ENCODE data around the gene CFAP74.
"Not testable (repeated sequence)": the region's sequence is repeated elsewhere in the genome, so short reads cannot be mapped to it uniquely, and the experiment has no call there.

CFAP74 gene

GRCh38 chr1:1889090-1889750 lies 114.4 kb downstream of the CFAP74 start:
- peak overlapping the region; percentile 77 for H3K4me3 ChIP-seq (ENCODE audit: control insufficient read depth, low read depth, low read length)
- TF ChIP-seq CTCF (conservative IDR thresholded peaks at IDR 0.05; ENCODE audit: control insufficient read depth, insufficient read depth, low read depth, low read length) = no peak
- DNase-seq (ENCODE audit: low read depth) = no peak

- not testable (repeated sequence) for DNase-seq (ENCODE audit: low read depth)
Observed at GRCh38 chr1:1883890-1884289, 119.7 kb downstream of the CFAP74 start.

GRCh38 chr1:1883092-1883873 lies 120.3 kb downstream of the CFAP74 start:
- no peak for TF ChIP-seq CTCF (conservative IDR thresholded peaks at IDR 0.05; ENCODE audit: control insufficient read depth, insufficient read depth, low read depth, low read length)
- DNase-seq (ENCODE audit: low read depth) = no peak
- H3K4me3 ChIP-seq (ENCODE audit: control insufficient read depth, low read depth, low read length) = no peak overlapping the region

More at GRCh38 chr1:1883890-1884289, 119.7 kb downstream of the CFAP74 start:
- H3K4me3 ChIP-seq (ENCODE audit: control insufficient read depth, low read depth, low read length) = not testable (repeated sequence)

GRCh38 chr1:1881727-1882126 lies 121.9 kb downstream of the CFAP74 start:
- no peak for TF ChIP-seq CTCF (conservative IDR thresholded peaks at IDR 0.05; ENCODE audit: control insufficient read depth, insufficient read depth, low read depth, low read length)
- no peak for DNase-seq (ENCODE audit: low read depth)
- H3K4me3 ChIP-seq (ENCODE audit: control insufficient read depth, low read depth, low read length) = no peak overlapping the region

GRCh38 chr1:1880617-1881312 lies 122.8 kb downstream of the CFAP74 start:
- no peak overlapping the region for H3K4me3 ChIP-seq (ENCODE audit: control insufficient read depth, low read depth, low read length)
- no peak for TF ChIP-seq CTCF (conservative IDR thresholded peaks at IDR 0.05; ENCODE audit: control insufficient read depth, insufficient read depth, low read depth, low read length)

GRCh38 chr1:1879942-1880341 lies 123.6 kb downstream of the CFAP74 start:
- no peak overlapping the region for H3K4me3 ChIP-seq (ENCODE audit: control insufficient read depth, low read depth, low read length)
- DNase-seq (ENCODE audit: low read depth) = no peak
- no peak for TF ChIP-seq CTCF (conservative IDR thresholded peaks at IDR 0.05; ENCODE audit: control insufficient read depth, insufficient read depth, low read depth, low read length)

More at GRCh38 chr1:1880617-1881312, 122.8 kb downstream of the CFAP74 start:
- DNase-seq (ENCODE audit: low read depth) = no peak

All from fibroblast of mammary gland (primary cell).